Hematopoietic multipotent progenitor cell (in vitro differentiated cells): Measurements from ENCODE around the gene FABP3. TPM values are rescaled to one million over a fixed set of nuclear protein-coding genes. Genes with fewer than 3 reads are reported as not detected.

Source experiments
- DNase-seq, 3 donors: peaks; one replicate each; pipeline ENCODE4 v3.0.0-alpha.2; 2011 to 2015; ENCODE audit warnings: low read depth in 2 of 3, low spot score in 2 of 3
- total RNA-seq: library from RNA; depleted of rRNA; stranded (reverse); fragments of >200 nt; gene quantifications from one replicate; pipeline ENCODE4 v1.2.3, GENCODE V29; 2012

FABP3 gene
- total RNA-seq, 1 donor = not detected

DNA sequence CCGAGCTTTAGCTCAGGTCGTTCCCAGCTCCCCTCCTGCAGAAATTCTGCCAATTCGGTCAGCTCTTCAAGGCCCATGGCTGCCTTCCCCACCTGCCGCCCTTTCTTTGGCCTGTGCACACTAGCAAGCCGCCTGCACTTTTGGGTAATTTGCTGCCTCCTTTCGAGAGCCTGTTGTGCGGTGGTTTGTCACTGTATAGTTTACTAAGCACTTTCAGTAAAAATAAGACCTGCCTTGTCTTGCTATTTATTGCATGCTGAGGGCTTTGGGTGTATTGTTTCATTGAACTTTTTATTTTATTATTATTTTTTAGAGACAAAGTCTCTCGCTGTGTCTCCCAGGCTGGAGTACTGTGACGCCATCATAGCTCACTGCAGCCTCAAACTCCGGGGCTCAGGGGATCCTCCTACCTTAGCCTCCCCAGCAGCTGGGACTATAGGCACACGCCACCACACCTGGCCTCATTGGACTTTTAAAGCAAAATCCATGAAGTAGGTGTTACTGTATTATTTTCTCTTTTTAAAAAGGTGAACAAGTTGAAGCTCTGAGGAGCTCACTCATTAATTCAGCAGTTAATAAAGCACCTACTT, 1.1 kb upstream of the FABP3 start:
- peak in 1 of 3 donors; percentile 19 for DNase-seq

DNA sequence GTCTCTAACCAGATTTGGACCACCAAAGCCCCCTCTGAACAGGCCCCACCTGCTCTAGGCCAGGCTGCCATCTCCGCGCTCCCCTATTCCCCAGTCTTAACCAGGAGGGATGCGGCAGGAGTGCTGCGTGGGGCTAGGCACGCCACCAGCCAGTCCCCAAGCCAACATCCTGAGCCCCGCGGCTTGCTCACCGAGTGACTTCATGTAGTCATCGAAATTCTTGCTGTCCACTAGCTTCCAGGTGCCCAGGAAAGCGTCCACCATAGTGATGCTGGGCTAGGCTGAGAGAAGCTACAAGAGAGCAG, 173 bp downstream of the FABP3 start:
- no peak for DNase-seq

DNA sequence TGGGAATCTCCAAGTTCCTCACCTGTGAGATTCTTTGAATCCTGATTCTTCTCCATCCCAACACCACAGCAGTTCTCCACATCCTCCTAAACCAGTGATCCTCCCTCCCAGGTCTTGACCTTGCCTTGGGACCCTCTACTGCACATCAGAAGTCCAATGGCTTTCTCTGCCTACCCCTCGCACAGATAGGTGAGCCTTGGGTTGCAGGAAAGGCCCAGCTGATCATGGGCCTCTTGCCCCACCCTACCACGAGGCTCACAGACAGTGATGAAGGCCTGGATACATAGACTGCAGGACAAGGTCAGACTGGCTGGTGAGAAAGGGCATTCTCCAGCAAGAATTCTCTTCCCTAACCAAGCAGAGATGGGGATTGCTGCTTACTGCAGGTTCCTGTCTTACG, 825 bp downstream of the FABP3 start:
- DNase-seq = no peak

DNA sequence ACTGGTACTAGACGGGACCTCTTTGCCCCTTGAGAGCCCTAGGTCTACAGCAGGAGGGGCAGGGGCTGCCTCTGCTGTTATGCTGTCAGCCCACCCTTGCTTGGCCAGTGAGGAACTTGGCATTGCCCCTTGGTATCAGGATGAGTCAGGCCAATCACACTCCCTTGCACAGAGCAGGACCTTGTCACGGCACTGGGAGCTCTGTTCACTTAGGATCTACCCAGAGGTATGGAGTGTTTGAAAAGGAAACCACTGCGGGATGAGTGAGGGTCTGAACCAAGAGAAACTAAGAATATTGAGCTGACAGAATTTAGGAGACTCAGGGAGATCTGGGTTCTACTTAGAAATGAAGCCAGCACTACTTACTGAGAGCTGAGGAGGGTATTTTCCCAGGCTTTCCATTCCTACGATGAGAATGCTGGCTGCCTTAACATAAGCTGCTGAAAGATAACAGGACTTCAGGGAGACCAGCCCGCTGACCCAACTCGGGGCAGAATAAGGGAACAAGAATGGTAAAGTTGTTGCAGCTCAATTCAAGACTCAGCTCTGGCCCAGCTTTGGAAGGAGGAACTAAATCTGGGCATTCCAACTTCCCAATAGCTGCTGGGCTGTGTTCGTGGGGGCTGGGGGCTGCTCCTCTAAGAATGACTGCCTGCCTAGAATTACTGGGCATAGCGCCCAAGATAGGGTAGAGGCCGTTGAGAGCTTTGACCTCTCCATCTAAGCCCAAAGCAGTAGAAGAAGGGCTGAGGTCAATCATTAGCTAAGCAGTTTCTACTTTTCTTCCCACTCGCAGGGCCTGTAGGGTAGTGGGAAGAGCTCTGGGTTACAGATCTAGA, 1.5 kb downstream of the FABP3 start:
- DNase-seq = no peak

DNA sequence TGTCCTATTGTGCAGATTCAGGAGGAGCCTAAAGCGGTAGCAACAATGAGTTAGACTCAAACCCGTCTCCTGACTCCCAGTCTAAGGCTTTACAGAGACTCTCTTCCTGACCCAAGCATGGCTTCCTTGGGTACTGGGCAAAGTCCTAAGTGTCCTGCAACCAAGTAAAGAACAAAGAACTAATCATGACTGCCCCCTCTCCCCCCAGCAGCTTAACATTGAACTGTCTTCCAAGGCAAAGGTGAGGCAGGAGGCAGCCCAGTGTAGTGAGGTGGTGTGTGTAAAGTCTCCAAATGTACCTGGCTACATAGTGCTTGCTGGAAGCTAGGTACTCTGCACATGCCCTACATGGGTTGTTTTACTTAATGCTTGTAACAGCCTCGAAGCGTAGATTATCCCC, 2.3 kb downstream of the FABP3 start:
- no peak for DNase-seq

DNA sequence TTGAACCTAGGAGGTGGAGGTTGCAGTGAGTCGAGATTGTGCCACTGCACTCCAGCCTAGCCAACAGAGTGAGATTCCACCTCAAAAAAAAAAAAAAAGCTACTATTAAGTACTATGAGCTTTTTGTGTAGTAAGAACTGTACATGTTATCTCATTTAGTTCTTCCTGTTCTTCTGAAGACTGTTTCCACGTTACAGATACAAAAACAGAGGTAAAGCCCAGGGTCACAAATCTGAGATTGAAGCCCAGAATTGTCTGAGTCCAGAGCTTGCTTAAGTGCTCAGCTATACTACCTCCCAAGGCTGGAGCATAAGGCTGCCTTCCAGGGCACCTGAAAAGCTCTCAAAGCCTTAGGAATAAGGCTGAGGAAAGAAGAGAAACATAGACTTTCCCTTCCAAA, 2.9 kb downstream of the FABP3 start:
- no peak for DNase-seq

DNA sequence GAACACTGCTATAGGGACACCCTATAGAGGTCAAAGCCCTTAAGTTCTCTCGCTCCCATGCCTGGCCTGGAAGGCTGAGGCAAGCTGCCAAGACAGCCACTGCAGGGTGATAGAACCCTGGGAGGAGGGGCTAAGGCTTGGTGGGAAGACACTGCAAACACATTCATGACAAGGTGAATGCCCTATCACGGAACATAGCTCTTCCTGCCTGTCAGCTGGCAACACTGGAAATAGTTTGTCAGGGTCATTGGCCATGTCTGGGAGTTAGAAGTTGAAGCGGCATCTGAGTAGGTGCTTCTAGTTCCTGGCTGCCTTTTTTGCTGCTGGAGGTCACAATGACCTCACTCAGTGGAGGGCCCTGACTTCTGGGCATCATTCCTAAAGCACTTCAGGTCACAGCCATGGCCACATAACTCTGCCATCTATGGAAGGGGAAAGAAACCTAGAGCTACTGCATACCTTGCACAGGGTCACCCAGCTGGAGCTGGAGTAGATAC, 4.2 kb downstream of the FABP3 start:
- no peak for DNase-seq

DNA sequence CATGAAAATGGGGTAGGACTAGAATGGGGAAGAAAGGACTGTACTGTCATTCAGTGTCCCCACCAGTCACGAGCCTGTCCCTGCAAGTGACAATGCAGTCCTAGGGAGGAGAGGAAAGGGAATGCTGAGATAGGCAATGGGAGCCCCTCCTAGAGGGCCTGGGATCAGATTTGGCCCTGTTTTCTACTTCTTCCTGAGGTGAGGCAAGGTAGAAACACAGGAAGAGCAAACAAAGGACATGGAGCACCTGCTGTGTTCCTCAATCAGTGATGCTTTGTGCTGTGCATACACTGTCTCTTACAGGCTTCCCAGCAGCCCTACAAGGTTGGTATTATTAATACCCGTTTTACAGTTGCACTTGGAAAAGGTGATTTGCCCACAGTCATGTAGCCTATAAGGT, 6.1 kb downstream of the FABP3 start:
- DNase-seq = no peak

DNA sequence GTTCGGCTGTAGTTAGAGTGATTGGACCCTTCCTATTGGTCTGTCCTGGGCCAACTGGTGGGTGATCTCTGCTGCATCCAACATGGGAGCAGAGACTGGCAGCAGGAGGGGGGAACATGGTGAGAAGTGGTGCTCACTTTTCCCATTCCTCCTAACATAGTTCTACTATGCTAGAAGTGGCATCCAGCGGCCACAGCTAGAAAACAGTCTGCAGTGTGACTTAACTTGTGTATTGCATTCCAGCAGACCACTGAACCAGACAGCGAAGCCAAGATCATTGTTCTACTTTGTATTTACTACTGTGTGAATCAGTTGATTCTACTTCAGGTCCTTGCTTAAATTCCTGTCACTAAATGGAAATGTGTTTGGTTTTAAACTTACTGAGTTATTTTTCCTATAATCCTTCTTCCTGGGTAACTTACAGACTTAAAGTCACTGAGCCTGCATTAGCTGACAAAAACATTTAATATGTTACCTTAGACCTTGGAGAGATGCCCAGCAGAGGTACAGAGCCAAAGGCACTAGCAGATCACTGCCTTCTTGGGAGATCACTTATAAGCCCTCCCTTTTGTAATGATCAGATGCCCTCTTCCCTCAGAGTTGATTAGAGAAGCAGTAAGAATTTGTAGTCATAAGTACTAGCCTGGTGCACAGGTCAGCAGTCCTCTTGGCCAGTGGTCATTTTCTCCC, 8.2 kb downstream of the FABP3 start:
- DNase-seq = no peak

DNA sequence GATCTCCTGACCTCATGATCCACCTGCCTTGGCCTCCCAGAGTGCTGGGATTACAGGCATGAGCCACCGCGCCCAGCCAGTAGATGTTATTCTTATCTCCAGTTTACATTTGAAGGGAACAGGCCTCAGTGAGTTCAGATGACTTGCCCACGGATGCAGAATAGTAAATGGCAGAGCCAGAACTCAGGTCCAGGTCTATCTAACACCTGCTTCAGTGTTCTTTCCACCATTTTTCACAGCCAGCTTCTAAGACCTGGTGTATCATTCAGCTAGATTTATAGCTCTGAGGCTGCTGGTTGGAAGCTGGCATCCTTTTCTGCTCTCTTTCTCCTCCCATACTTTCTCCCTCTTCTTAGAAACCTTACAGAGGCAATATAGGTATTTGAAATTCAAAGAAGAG, 10.8 kb downstream of the FABP3 start:
- DNase-seq = no peak

DNA sequence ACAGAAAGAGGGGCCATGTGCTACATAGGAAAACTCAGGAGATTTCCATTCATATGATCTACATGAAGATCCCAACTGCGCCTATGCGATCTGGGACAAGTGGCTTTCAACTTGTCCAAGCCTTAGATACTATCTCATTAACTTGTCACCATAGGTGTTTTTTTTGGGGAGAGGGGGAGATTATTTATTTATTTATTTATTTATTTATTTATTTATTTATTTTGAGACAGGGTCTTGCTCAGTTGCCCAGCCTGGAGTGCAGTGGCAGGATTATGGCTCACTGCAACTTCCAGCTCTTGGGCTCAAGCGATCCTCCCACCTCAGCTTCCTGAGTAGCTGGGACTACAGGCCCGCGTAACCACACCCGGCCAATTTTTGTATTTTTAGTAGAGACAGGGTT, 11.3 kb downstream of the FABP3 start:
- DNase-seq = no peak

DNA sequence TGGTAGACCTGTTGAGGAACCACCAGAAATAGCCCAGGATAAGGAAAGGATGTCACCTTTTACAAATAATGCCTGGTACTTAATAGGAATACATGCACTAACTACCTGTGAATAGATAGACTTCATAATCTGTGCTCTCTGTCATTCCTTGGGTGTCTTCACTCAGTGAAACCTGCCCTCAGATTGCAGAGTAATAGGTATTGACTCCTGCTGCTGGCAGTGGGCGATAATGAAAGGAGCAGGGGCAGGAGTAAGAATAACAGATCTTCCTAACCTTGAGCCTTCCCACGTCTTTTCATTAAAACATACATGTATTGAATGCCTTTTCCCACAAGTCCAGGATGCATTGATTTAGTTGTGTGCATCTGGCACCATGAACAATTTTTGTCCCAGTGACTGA, 16.4 kb downstream of the FABP3 start:
- DNase-seq = no peak

DNA sequence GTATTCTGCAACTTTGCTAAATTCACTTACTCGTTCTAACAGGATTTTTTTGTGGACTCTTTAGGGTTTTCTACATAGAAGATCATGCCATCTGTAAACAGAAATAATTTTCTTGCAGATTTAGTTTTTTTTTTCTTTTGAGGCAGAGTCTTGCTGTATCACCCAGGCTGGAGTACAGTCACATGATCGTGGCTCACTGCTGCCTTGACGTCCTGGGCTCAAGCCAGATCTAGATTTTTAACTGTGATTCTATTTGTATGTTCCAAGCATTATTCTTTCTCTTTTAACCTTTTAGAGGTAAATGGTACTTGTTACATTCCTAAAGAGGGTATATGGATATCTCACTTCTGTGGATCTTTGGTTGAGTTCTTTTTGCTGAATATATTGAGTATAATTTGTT, 18.6 kb downstream of the FABP3 start:
- no peak for DNase-seq

DNA sequence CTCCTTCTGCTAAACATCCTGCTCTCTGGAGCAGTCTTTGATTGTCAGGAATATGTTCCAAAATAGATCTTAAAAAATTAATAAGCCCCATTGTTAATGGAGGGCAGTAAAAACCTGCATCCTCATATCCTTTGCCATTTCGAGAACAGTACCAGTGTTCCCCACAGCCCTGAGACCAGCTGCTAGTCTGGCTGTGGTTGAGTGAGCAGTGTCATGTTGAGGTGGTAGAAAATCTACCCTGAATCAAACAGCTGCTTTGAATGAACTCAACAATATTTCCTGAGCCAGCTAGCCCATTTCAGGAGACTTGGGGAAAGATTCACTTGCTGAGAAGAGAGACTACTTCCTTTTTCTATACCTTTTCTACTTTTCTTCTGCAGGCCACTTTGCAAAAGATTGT, 24.4 kb downstream of the FABP3 start:
- no peak for DNase-seq

DNA sequence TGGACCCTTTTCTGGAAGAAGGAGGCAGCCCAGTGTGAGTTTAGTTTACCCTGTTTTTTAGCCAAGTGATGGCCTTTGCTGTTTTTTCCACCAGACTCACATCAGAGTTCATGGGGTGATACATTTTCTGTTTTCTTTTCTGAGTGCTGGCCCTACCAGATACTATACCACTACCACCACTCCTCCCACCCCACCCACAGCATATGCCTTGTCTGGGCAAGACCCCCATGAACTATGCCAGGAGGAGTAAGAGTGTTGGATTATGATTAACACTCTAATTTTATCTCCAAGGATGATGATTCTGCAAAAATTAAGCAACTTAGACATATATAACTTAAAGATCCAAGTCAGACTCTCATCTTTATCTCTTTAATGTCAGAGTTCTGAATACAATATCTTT, 26.1 kb downstream of the FABP3 start:
- DNase-seq = no peak

DNA sequence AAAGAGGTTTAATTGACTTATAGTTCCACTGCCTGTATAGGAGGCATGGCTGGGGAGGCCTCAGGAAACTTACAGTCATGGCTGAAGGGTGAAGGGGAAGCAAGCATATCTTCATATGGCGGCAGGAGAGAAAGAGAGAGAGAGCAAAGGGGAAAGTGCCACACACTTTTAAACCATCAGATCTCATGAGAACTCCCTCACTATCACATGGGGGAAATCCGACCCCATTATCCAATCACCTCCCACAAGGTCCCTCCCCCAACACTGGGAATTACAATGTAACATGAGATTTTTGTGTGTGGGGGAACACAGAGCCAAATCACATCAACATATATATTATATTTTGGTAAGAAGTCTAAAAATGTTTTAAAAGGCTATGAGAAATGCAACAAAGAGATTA, 27.2 kb downstream of the FABP3 start:
- DNase-seq = no peak

DNA sequence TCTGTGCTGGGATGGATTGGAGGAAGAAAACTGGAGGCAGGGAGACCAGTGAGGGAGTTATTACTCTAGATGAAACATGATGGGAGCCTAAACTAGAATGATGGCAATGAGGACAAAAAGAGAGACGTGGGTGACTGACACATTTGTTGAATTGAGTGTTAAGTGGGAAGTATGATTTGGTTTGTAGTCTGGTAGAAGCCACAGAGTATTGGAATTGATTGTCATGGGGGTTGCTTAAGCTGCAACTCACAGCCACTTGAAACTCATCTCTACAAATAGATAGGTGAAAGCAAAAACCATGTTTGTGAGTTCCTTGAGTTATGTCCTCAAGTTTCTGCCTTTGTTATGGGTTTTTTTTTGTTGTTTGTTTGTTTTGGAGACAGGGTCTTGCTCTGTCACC, 28.4 kb downstream of the FABP3 start:
- DNase-seq = no peak

DNA sequence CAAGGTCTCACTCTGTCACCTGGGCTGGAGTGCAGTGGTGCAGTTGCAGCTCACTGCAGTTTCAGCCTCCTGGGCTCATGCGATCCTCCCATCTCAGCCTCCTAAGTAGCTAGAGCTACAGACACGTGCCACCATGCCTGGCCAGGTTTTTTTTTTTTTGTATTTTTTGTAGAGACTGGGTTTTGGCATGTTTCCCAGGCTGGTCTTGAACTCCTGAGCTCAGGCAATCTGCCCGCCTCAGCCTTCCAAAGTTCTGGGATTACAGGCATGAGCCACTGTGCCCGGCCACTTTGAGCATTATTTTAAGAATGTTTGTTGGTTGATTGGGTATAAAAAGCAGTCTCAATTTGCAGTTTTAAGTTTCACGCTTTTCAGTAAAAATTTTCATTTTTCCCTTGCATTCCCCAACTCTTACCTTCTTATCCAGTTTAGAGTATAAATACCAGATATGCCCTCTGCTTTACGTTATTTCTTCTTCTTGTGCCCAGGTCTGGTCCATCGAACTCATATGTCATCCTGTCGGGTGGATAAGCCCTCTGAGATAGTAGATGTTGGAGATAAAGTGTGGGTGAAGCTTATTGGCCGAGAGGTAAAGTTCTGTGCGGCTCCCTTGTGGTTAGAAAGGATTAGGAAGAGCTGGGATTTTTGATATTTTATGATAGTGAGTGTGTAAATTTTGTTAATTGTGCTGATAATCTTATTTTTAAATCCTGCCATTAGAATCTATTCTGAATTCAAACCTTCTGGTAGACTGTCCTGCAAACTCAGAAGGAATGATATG, 36.0 kb downstream of the FABP3 start:
- no peak for DNase-seq

DNA sequence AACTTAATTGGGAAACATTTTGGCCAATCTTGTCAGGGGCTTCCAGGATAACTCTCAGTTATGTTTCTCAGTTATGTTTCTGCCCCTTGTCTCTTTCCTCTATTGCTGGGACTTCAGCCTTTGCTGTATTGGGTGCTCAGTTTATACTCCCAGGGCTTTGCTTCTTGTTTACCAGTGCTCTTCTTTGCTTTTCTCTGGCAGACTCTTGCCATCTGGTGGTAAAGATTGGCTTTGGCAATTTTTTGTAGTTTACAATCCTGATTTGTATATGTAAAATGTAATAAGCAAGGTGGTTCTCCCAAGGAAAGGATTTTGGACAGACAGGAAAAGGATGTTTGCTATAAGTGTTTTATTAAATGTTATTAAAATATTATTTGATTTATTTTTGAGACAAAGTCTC, 37.9 kb downstream of the FABP3 start:
- peak in 2 of 3 donors; percentile 44 to 68 for DNase-seq

DNA sequence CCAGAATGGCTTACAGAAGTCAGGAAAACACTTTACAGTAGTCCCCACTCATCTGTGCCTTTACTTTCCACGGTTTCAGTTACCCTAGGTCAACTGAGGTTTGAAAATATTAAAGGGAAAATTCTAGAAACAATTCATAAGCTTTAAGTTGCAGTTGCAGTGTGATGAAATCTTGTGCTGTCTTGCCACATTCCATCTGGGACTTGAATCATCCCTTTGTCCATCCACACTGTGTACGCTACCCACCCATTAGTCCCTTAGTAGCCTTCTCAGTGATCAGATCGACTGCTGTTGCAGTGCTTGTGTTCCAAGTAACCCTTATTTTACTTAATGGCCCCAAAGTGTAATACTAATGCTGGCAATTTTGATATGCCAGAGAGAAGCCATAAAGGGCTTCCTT, 45.5 kb downstream of the FABP3 start:
- no peak for DNase-seq

DNA sequence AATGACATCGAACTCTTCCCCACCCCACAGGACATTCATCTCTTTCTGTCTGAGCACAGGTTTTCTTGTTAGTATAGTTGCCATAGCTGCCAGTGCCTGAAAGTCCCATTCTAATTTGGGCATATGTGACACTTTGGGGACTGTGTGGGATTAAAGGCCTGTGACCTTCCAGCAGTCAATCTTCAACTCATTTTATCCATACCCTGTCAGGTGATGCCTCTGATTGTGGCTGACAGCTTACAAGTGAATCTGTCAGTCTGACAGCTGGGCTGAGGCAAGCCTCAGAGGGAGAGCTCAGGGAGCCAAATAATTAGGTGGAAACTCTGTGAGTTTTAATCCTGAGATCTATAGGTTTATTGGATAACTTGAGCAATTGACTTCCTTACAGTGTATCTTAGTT, 46.4 kb downstream of the FABP3 start:
- DNase-seq = no peak
